Muscle layer of colon (tissue), 2 donors: ENCODE data around the gene SLC17A5.
"Not testable (repeated sequence)": the region's sequence is repeated elsewhere in the genome, so short reads cannot be mapped to it uniquely, and the experiment has no call there.

Experiments
- H3K27ac ChIP-seq: one replicate; pipeline ENCODE4 v1.7.0; 2013; ENCODE audit warnings: low read depth, mild to moderate bottlenecking, low read length, moderate library complexity
- H3K27me3 ChIP-seq, 2 donors: one replicate each; pipeline ENCODE4 v1.7.0; 2013; ENCODE audit warnings: low read length in 2 of 2, mild to moderate bottlenecking in 2 of 2; ENCODE audit not compliant: insufficient read depth in 2 of 2, control insufficient read depth in 1 of 2
- H3K36me3 ChIP-seq: one replicate; pipeline ENCODE4 v1.7.0; 2013; ENCODE audit warnings: mild to moderate bottlenecking, low read length; ENCODE audit not compliant: insufficient read depth
- H3K4me1 ChIP-seq: one replicate; pipeline ENCODE4 v1.7.0; 2013; ENCODE audit warnings: mild to moderate bottlenecking, low read length; ENCODE audit not compliant: insufficient read depth
- H3K4me3 ChIP-seq, 2 donors: one replicate each; pipeline ENCODE4 v1.7.0; 2013; ENCODE audit warnings: low read length in 2 of 2, low read depth in 1 of 2, mild to moderate bottlenecking in 1 of 2, moderate library complexity in 1 of 2
- H3K9ac ChIP-seq: one replicate; pipeline ENCODE4 v1.7.0; 2013; ENCODE audit warnings: low read length
- H3K9me3 ChIP-seq: one replicate; pipeline ENCODE4 v1.7.0; 2013; ENCODE audit warnings: mild to moderate bottlenecking, low read length
- donor health status: abdominal sarcoma.
- donor health status: Adenocarcinoma of cecum.

SLC17A5 gene

DNA sequence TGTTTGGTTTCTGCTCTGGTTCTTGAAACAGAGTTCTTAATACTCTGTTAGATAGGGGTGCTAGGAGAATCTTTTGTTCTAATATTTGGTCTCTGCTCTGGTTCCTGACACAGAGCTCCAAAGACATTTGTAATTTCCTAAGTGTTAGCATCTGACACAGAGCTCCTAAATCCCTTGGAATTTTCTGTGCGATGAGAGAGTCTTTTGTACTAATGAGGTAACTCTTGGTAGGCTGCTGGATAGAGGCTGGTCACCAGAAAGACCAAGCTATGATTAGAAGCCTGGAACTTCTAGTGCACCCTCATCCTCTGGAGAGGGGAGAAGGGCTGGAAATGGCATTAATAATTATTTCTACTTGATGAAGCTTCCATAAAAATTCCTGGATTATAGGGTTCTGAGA is 34.6 kb upstream of the SLC17A5 start:
- H3K36me3 ChIP-seq, result no peaks in the 10 kb centered on the region
- H3K4me1 ChIP-seq, result no peaks in the 10 kb centered on the region
- H3K4me3 ChIP-seq, result no peak overlapping the region
- H3K27ac ChIP-seq, result no peak overlapping the region
- H3K27me3 ChIP-seq, result no peaks in the 10 kb centered on the region
- H3K9me3 ChIP-seq, result no peaks in the 10 kb centered on the region
- no peak overlapping the region for H3K9ac ChIP-seq

DNA sequence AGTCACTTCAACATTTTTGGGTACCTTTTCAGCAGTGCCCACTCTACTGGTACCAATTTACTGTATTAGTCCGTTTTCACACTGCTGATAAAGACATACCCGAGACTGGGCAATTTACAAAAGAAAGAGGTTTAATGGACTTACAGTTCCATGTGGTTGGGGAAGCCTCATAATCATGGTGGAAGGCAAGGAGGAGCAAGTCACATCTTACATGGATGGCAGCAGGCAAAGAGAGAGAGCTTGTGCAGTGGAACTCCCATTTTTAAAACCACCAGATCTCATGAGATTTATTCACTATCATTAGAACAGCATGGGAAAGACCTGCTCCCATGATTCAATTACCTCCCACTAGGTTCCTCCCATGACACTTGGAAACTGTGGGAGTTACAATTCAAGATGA is 29.8 kb upstream of the SLC17A5 start:
- H3K9ac ChIP-seq, H3K4me3 ChIP-seq, H3K9me3 ChIP-seq, H3K27ac ChIP-seq, H3K36me3 ChIP-seq, H3K4me1 ChIP-seq, H3K27me3 ChIP-seq: not testable (repeated sequence)

GRCh38 chr6:73680289-73680918 is 26.6 kb upstream of the SLC17A5 start:
- Histone ChIP-seq H3K27ac (no peak overlapping the region), H3K4me1 (no peaks in the 10 kb centered on the region), H3K36me3 (no peaks in the 10 kb centered on the region), H3K4me3 (no peak overlapping the region), H3K27me3 (no peaks in the 10 kb centered on the region), H3K9me3 (no peaks in the 10 kb centered on the region), H3K9ac (no peak overlapping the region)

DNA sequence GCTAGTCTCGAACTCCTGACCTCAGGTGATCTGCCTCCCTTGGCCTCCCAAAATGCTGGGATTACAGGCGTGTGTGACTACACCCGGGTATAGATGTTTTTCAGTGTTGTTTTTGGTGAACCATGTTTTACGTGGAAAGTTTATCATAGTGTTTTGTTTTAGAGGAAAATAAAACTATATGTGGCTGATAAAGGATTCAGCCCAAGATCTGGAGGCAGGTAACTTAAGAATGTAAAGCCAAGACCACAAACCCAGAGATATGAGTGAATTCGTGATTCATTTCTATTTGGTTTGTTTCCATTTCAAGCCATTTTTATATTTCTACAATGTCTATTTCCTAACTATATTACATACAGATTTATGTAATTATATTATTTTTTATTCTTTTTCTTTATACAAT is 26.1 kb upstream of the SLC17A5 start:
- not testable (repeated sequence) for H3K4me1 ChIP-seq, H3K36me3 ChIP-seq, H3K9ac ChIP-seq, H3K9me3 ChIP-seq, H3K4me3 ChIP-seq, H3K27ac ChIP-seq, H3K27me3 ChIP-seq

- Histone ChIP-seq H3K36me3 (no peaks in the 10 kb centered on the region), H3K4me1 (no peaks in the 10 kb centered on the region), H3K9ac (no peak overlapping the region), H3K9me3 (no peaks in the 10 kb centered on the region), H3K4me3 (no peak overlapping the region), H3K27me3 (no peaks in the 10 kb centered on the region), H3K27ac (no peak overlapping the region)
These were observed 25.2 kb upstream of the SLC17A5 start for GRCh38 chr6:73679009-73679408.

DNA sequence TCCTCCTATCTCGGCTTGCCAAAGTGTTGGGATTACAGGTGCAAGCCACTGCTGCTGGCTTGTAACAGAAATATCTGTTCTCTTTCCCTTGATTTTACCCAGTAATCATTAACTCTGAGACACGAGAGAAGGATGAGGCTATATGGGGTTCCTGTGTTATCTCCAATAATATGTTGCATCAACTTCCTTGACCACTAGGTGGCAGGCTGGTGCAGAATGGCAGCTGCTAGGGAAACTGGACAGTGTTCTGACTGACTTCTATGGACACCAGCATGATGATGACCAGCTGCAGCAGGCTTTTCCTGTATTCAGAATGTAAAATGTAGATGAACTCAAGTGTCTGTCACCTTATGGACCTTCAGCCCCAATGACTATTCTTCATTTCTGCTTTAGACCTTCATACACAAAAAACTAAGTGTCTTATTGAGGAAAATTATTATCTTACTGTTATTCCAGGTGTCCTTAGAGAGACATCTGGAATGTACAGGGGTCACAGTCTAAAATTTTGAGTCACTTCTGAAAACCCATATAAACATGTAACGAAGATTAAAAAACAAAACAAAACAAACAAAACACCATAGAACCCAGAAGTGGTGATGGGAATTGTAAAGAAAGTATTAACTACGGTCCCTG is 21.8 kb upstream of the SLC17A5 start:
- H3K27me3 ChIP-seq, result no peaks in the 10 kb centered on the region
- no peak overlapping the region for H3K9ac ChIP-seq
- H3K4me1 ChIP-seq, result no peaks in the 10 kb centered on the region
- H3K4me3 ChIP-seq, result no peak overlapping the region
- H3K36me3 ChIP-seq, result no peaks in the 10 kb centered on the region
- H3K27ac ChIP-seq, result no peak overlapping the region
- H3K9me3 ChIP-seq, result no peaks in the 10 kb centered on the region

DNA sequence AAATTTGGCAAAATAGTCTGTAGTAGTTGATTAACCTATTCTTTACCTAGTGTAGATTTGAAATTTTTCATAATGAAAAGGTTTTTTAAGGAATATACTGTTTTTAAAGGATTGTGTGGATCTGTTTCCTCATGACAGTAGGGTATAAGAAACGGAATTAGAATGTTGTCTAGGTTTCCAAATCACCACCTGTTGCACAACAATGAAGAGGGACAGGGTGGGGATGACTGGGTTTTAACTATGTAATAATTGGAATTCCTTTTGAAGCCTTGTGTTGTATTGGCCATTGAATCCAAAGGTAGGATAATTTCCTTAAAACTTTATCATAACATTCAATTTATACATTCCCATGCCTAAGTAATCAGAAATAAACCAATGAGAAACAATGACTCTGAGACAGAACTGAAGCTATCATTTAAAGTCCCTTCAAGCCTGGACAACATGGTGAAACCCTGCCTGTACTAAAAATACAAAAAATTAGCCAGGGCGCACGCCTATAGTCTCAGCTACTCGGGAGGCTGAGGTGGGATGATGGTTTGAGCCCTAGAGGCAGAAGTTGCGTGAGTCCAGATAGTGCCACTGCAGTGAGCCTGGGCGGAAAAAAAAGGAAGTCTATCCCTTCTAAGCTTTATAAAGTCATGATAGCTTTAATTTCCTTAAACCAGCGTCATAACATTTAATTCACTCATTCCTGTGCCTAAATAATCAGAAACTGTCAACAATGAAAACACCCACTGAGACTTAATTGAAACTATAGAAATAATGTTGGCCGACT is 18.3 kb upstream of the SLC17A5 start:
- Histone ChIP-seq H3K27me3 (no peaks in the 10 kb centered on the region), H3K9me3 (no peaks in the 10 kb centered on the region), H3K9ac (no peak overlapping the region), H3K36me3 (no peaks in the 10 kb centered on the region), H3K4me1 (no peaks in the 10 kb centered on the region), H3K4me3 (no peak overlapping the region), H3K27ac (no peak overlapping the region)

DNA sequence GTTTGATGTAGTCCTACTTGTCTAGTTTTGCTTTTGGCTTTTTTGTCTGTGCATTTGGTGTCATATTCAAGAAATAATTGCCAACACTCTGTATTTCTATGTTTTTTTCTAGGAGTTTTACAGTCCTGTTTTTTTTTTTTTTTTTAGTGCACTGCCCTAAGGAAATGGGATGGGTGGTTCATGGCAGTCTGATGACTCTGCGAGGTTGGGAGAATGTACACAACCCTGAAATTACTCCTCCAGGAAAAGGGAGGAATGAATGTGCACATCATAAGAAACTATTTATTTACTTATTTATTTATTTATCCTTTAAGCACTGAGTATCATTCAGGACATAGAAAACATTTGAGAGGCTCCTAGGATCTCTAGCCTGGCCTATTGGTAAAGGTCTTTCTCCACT is 15.2 kb upstream of the SLC17A5 start:
- Histone ChIP-seq H3K36me3 (no peaks in the 10 kb centered on the region), H3K27me3 (no peaks in the 10 kb centered on the region), H3K4me3 (no peak overlapping the region), H3K4me1 (no peaks in the 10 kb centered on the region), H3K27ac (no peak overlapping the region), H3K9ac (no peak overlapping the region), H3K9me3 (no peaks in the 10 kb centered on the region)

GRCh38 chr6:73667798-73668197 is 14.0 kb upstream of the SLC17A5 start:
- Histone ChIP-seq H3K27ac (no peak overlapping the region), H3K36me3 (no peaks in the 10 kb centered on the region), H3K9ac (no peak overlapping the region), H3K27me3 (no peaks in the 10 kb centered on the region), H3K9me3 (no peaks in the 10 kb centered on the region), H3K4me3 (no peak overlapping the region), H3K4me1 (no peaks in the 10 kb centered on the region)

GRCh38 chr6:73666393-73666792 is 12.6 kb upstream of the SLC17A5 start:
- Histone ChIP-seq H3K27ac (no peak overlapping the region), H3K36me3 (no peaks in the 10 kb centered on the region), H3K9me3 (no peaks in the 10 kb centered on the region), H3K9ac (no peak overlapping the region), H3K4me1 (no peaks in the 10 kb centered on the region), H3K4me3 (no peak overlapping the region), H3K27me3 (no peaks in the 10 kb centered on the region)

DNA sequence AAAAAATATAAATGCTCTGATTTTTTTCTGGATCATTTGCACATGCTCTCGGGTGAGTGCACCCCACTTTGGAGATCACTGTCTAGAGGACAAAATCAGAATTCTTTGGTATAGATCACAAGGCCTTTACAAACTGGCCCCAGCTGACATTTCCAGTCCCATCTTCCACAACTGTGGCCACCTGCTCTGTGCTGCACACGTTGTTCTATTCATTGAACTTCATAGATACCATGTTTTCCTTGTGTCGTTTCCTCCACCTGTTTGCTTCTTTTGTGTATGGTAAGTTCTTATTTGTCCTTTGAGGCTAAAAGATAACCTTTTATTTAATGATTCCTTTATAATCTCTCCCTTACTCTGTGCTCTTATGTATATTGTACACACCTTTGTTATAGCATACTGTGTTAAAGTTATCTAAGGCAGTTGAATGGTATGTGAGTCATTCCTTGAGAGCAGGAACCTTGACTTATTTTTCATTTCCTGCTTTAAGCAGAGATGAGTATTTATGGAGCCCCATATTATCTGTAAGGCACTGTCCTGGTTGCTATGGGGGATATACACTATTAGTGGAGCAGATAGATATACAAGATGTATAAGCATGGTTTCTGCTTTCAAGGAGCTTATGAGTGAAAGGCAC is 12.0 kb upstream of the SLC17A5 start:
- H3K4me1 ChIP-seq, result no peaks in the 10 kb centered on the region

More for the DNA sequence above, 12.0 kb upstream of the SLC17A5 start:
- Histone ChIP-seq H3K9me3 (no peaks in the 10 kb centered on the region), H3K27me3 (no peaks in the 10 kb centered on the region), H3K27ac (no peak overlapping the region), H3K9ac (no peak overlapping the region), H3K36me3 (no peaks in the 10 kb centered on the region), H3K4me3 (no peak overlapping the region)
